HG02798 (cell line): ENCODE measurements around the gene HSBP1.

Source experiments
- ATAC-seq: cut with Tn5 transposase; IDR thresholded peaks from one replicate; pipeline ENCODE4 v1.9.1; 2021; ENCODE audit warnings: mild to moderate bottlenecking; ENCODE audit not compliant: unreplicated experiment, poor library complexity

The HSBP1 gene

GRCh38 chr16:83802554-83803205 lies 5.1 kb upstream of the HSBP1 start:
- no peak for ATAC-seq

- no peak for ATAC-seq
These were observed 4.0 kb upstream of the HSBP1 start for GRCh38 chr16:83803811-83804210.

GRCh38 chr16:83804366-83804765 lies 3.4 kb upstream of the HSBP1 start:
- ATAC-seq: no peak

GRCh38 chr16:83806036-83806435 lies 1.7 kb upstream of the HSBP1 start:
- no peak for ATAC-seq

GRCh38 chr16:83806731-83807130 lies 1.0 kb upstream of the HSBP1 start:
- no peak for ATAC-seq

GRCh38 chr16:83807327-83807709 lies 460 bp upstream of the HSBP1 start:
- no peak for ATAC-seq

GRCh38 chr16:83808573-83809014 lies 816 bp downstream of the HSBP1 start:
- ATAC-seq: no peak

GRCh38 chr16:83809092-83809491 lies 1.3 kb downstream of the HSBP1 start:
- no peak for ATAC-seq

GRCh38 chr16:83810901-83811300 lies 3.1 kb downstream of the HSBP1 start:
- no peak for ATAC-seq

GRCh38 chr16:83813823-83814658 lies 6.3 kb downstream of the HSBP1 start:
- ATAC-seq: peak; percentile 88

GRCh38 chr16:83814659-83814985 lies 6.8 kb downstream of the HSBP1 start:
- no peak for ATAC-seq

GRCh38 chr16:83817022-83817421 lies 9.2 kb downstream of the HSBP1 start:
- ATAC-seq: no peak

- no peak for ATAC-seq
These were observed 10.5 kb downstream of the HSBP1 start for GRCh38 chr16:83818276-83818675.

- no peak for ATAC-seq
These were observed 11.6 kb downstream of the HSBP1 start for GRCh38 chr16:83819361-83819760.

- peak; percentile 87 for ATAC-seq
These were observed 18.6 kb downstream of the HSBP1 start for GRCh38 chr16:83826146-83826913.

GRCh38 chr16:83830091-83830768 lies 22.5 kb downstream of the HSBP1 start:
- ATAC-seq: no peak

- no peak for ATAC-seq
These were observed 23.1 kb downstream of the HSBP1 start for GRCh38 chr16:83830769-83831455.

- no peak for ATAC-seq
These were observed 23.7 kb downstream of the HSBP1 start for GRCh38 chr16:83831456-83831987.

- ATAC-seq: no peak
These were observed 26.1 kb downstream of the HSBP1 start for GRCh38 chr16:83833921-83834320.
